GM10248 (cell line): ENCODE data around the gene PTX3.

Experiments used
- CTCF ChIA-PET: fragments of 300-600 bp; sonication (Branson Sonifier 250); formaldehyde crosslinking; extraction: SDS; loops from one replicate; lab custom pipeline; 2021; ENCODE audit warnings: antibody characterized with exemption; lab: Yijun Ruan, JAX
- POLR2A ChIA-PET: fragments of 350-650 bp; sonication (Branson Sonifier 250); formaldehyde crosslinking; extraction: SDS; loops from one replicate; lab custom pipeline; 2020; ENCODE audit warnings: antibody characterized with exemption; lab: Yijun Ruan, JAX
- DNase-seq: peaks from one replicate; pipeline ENCODE4 v3.0.0; 2012; ENCODE audit errors: extremely low spot score
- TF ChIP-seq, protein P1 (sequence below): IDR thresholded peaks from 2 replicates; pipeline ENCODE4 v1.5.1; 2012; ENCODE audit warnings: mild to moderate bottlenecking, low read depth; ENCODE audit errors: extremely low read depth, missing control alignments, control extremely low read depth

The PTX3 gene

DNA sequence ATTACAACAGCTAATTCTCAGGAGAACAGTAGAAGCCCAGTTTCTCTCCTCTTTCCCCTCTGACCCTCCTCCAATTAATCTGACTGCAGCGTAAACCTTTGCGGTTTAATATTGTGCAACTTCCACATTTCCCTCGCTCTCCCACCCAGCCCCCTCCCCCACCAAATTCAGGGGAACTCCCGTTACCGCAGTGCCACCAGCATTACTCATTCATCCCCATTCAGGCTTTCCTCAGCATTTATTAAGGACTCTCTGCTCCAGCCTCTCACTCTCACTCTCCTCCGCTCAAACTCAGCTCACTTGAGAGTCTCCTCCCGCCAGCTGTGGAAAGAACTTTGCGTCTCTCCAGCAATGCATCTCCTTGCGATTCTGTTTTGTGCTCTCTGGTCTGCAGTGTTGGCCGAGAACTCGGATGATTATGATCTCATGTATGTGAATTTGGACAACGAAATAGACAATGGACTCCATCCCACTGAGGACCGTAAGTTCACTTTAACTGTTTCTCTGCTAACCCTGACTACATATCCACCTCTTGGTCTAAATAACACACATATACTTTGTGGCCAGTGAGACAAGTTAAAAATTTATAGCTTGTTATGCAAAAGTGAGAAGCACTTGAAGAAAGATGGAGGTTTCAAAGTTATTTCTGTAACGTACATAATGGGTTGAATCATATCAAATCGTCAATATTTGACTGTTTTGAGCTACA lies at the start of gene PTX3:
PTX3 (plus strand) TSS at position 268 of the 709 bp plus-strand sequence; CDS start at position 352, 84 bp downstream.
- CTCF ChIA-PET: interaction anchor here (1.1 to 1.2 kb wide), 2 partner anchors 21 to 22 kb away, joined by 3 to 4 read pairs; no protein-coding TSS in a partner anchor

DNA sequence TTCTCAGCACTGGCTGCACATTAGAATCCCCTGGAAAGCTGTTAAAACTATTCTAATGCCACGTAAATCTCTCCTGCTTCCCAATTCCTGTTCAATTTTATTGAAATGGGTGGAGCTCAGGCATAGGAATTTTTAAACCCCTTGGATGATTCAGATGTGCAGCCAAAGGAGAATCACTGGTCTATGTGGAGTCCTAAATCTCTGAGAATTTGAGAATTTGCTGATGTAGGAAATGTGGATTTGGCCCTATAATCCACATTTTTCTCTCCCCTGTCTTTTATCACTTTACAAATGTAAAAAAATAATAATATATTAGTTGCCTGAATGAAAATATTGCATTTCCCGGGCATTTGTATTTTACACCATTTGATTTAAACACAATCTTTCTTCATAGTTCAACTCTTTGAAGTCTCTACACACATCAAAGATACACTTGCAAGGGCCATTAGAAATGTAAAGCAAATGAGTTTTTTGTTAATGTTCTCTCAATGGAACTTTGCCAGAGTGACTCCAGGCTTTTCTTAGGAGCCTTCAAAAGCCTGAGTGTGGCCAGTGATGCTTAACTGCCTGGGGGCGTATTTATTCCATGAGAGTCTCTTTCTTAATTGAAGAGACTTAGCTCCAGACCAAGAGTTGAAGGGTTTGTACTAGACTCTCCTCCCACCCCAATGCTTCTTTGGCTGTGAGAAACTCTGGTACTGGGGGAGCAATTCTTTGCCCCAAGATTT lies 48.8 kb upstream of the PTX3 start:
- POLR2A ChIA-PET: no interaction called here
- TF ChIP-seq, protein P1, sequence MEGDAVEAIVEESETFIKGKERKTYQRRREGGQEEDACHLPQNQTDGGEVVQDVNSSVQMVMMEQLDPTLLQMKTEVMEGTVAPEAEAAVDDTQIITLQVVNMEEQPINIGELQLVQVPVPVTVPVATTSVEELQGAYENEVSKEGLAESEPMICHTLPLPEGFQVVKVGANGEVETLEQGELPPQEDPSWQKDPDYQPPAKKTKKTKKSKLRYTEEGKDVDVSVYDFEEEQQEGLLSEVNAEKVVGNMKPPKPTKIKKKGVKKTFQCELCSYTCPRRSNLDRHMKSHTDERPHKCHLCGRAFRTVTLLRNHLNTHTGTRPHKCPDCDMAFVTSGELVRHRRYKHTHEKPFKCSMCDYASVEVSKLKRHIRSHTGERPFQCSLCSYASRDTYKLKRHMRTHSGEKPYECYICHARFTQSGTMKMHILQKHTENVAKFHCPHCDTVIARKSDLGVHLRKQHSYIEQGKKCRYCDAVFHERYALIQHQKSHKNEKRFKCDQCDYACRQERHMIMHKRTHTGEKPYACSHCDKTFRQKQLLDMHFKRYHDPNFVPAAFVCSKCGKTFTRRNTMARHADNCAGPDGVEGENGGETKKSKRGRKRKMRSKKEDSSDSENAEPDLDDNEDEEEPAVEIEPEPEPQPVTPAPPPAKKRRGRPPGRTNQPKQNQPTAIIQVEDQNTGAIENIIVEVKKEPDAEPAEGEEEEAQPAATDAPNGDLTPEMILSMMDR: no peak
- DNase-seq: no peak
- CTCF ChIA-PET: interaction anchor here (1.2 kb wide), 1 partner anchor 14 kb away, joined by 3 read pairs; no protein-coding TSS in a partner anchor

More for the DNA sequence above, at the start of gene PTX3:
- no peak for DNase-seq
- TF ChIP-seq, protein P1: no peak
- POLR2A ChIA-PET: no interaction called here

DNA sequence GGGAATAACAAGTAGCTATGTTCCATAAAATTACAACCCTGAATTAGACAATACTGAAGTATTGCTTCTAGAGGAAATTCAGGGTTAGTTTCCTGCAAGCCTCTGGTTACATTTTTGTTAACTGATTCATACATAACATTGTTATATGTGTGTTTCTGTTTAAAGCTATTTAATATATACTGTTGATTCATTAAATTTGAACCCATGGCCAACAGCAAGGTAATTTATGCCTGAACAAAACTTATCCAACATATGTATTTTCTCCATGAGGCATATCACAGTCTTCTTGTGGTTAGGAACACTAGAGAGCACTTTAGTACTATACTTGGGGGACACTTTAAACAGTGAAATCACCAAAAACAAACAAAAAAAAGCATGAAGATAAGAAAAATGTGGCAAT lies 47.7 kb upstream of the PTX3 start:
- ChIA-PET CTCF (no interaction called here), POLR2A (no interaction called here)
- DNase-seq: no peak
- TF ChIP-seq, protein P1: no peak

DNA sequence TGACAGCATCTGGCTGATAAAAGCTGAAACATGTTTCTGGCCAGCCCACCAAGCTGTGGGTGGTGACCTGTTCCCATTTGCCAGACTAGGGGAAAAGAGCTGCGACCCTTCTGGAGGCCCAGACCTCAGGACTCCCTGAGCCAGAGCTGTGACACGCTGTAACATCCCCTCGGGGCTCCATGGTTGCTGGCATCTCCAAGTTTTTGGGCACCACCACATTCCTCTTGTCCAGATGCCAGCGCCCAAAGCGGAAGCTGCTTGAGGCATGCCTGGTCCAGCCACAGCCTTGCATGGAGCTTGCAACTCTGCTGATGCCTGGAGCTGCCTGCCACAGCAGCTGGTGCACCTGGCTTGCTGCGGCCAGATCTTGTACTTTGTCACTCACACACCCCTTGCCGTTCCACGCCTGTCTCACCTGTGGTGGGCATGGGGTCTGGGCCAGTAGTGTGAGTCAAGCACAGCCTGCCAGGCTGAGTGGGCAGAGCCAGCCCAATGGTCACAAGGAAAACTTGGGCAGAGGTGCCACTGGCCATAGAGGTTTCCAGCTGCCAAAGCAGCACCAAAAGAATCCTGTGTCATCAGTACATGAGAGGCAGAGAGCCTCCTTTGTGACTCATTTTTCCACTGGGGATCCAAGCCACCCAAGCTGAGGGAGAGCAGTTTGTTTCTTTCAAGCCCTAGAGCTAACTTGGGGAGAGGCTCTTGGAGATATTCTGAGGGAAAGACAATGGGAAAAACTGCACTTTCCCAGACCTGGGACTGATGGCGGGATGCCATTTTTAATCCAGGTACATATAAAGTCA lies 45.7 kb upstream of the PTX3 start:
- POLR2A ChIA-PET: no interaction called here
- TF ChIP-seq, protein P1: no peak
- no peak for DNase-seq
- CTCF ChIA-PET: interaction anchor here (0.8 to 1.4 kb wide), 5 partner anchors 9 to 25 kb away, joined by 3 to 4 read pairs (median 3); no protein-coding TSS in a partner anchor

DNA sequence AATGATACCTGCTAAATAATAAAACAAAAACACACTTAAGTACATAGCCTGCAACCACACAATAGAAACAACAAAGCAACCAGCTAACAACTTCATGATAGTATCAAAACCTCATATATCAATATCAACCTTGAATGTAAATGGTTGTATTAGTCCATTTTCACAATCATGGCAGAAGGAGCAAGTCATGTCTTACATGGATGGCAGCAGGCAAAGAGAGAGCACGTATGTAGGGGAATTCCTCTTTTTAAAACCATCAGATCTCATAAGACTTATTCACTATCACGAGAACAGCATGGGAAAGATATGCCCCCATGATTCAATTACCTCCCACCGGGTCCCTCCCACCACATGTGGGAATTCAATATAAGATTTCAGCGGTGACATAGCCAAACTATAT lies 44.5 kb upstream of the PTX3 start:
- POLR2A ChIA-PET: no interaction called here
- no peak for DNase-seq
- CTCF ChIA-PET: interaction anchor here (1.4 to 1.5 kb wide), 2 partner anchors 12 to 14 kb away, joined by 3 to 4 read pairs; no protein-coding TSS in a partner anchor
- TF ChIP-seq, protein P1: no peak

DNA sequence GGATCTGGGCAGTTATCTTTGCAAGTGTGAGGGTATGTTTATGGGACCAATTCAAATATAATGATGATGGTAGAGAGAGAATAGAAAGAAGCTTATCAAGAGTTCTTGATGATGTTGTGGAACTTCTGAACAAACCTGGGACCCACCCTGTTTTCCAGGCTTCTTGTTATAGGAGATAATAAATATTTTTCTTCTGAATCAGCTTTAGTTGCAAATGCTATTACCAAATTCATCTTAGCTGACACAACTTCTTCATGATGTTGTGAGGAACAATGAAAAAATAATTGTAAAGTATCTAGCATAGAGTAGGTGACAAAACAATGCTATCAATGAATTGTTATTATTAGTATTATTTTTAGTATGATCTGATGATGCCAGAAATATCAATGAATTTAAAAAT lies 43.5 kb upstream of the PTX3 start:
- ChIA-PET CTCF (interaction anchor here (1.5 kb wide), 1 partner anchor 11 kb away, joined by 4 read pairs; no protein-coding TSS in a partner anchor), POLR2A (no interaction called here)
- TF ChIP-seq, protein P1: no peak
- DNase-seq: no peak
